Activated CD8-positive, alpha-beta T cell treated with anti-CD3 and anti-CD28 coated beads for 36 hours (primary cell): ENCODE measurements around the gene ME3. TPM values are rescaled to one million over a fixed set of nuclear protein-coding genes. Genes with fewer than 3 reads are reported as not detected.
"Not testable (repeated sequence)": the region's sequence is repeated elsewhere in the genome, so short reads cannot be mapped to it uniquely, and the experiment has no call there.

Experiments used
- ATAC-seq: fragments of 200-7000 bp; cut with Tn5 transposase; one replicate; pipeline ENCODE4 v1.10.0; 2021; ENCODE audit warnings: mild to moderate bottlenecking, moderate library complexity
- CTCF ChIA-PET: fragments of 350-600 bp; sonication (Branson Sonifier 250); formaldehyde crosslinking; loops from one replicate; lab custom pipeline; 2021; ENCODE audit warnings: antibody characterized with exemption; lab: Charles Lee
- POLR2A ChIA-PET: fragments of 350-600 bp; sonication (Branson Sonifier 250); formaldehyde crosslinking; loops from one replicate; lab custom pipeline; 2021; ENCODE audit warnings: antibody characterized with exemption; lab: Charles Lee
- DNase-seq: peaks from one replicate; pipeline ENCODE4 v3.0.0-alpha.2; 2020
- H3K27ac Mint-ChIP-seq: one replicate; pipeline ENCODE4 v1.8.0; 2021; ENCODE audit warnings: mild to moderate bottlenecking, mixed read lengths
- H3K27me3 Mint-ChIP-seq: one replicate; pipeline ENCODE4 v1.8.0; 2021; ENCODE audit warnings: mixed read lengths
- H3K36me3 Mint-ChIP-seq: one replicate; pipeline ENCODE4 v1.8.0; 2021; ENCODE audit warnings: low read depth, mixed read lengths
- H3K4me1 Mint-ChIP-seq: one replicate; pipeline ENCODE4 v1.8.0; 2021; ENCODE audit warnings: low read depth, mixed read lengths
- H3K4me3 Mint-ChIP-seq: one replicate; pipeline ENCODE4 v1.8.0; 2021; ENCODE audit warnings: mild to moderate bottlenecking, moderate library complexity, mixed read lengths
- H3K9me3 Mint-ChIP-seq: one replicate; pipeline ENCODE4 v1.8.0; 2021; ENCODE audit warnings: mixed read lengths
- intact Hi-C: fragments of 100-400 bp; cut with micrococcal nuclease; formaldehyde crosslinking; loops from one replicate; pipeline ENCODE4 v1.10.0; 2022
- total RNA-seq, 2 experiments: library from RNA; stranded (reverse); gene quantifications; one replicate each; pipeline ENCODE4 v1.2.3, GENCODE V29; 2021
- TF ChIP-seq, protein P1 (sequence below): fragments of 200-600 bp; IDR thresholded peaks from one replicate; pipeline ENCODE4 v1.8.0; 2022; ENCODE audit warnings: antibody characterized with exemption, mild to moderate bottlenecking

The ME3 gene
- total RNA-seq, 2 experiments from 2014 or later = 5.0 to 6.2 TPM

DNA sequence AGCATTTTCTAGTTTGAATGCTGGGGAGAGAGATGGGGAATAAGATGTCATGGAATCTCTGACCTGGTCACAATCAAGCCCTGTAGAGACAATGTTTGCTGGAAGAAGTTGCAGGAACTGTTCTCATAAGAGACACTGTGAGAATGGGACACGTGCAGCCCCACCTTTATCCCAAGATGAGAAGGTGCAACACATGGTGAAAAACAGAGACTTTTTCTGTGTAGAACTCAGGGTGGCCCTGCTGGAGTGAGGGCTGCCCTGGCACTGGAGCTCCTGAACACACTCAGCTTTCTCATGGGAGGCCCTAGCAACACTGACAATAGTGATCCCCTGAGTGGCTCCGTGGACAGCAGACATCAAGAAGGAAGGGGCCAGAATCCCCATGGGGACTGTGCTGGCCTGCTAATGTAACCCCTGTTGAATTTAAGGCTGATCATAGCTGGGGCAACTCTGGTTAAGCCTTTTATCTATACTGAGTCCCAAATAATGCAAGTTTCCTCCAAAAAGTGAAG, 106.6 kb downstream of the ME3 start:
- no peaks in the 10 kb centered on the region for H3K27me3 Mint-ChIP-seq
- no peak overlapping the region for H3K4me3 Mint-ChIP-seq
- H3K4me1 Mint-ChIP-seq = no peaks in the 10 kb centered on the region
- no peak overlapping the region for H3K27ac Mint-ChIP-seq
- no peaks in the 10 kb centered on the region for H3K36me3 Mint-ChIP-seq
- TF ChIP-seq, protein P1, sequence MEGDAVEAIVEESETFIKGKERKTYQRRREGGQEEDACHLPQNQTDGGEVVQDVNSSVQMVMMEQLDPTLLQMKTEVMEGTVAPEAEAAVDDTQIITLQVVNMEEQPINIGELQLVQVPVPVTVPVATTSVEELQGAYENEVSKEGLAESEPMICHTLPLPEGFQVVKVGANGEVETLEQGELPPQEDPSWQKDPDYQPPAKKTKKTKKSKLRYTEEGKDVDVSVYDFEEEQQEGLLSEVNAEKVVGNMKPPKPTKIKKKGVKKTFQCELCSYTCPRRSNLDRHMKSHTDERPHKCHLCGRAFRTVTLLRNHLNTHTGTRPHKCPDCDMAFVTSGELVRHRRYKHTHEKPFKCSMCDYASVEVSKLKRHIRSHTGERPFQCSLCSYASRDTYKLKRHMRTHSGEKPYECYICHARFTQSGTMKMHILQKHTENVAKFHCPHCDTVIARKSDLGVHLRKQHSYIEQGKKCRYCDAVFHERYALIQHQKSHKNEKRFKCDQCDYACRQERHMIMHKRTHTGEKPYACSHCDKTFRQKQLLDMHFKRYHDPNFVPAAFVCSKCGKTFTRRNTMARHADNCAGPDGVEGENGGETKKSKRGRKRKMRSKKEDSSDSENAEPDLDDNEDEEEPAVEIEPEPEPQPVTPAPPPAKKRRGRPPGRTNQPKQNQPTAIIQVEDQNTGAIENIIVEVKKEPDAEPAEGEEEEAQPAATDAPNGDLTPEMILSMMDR = no peak
- intact Hi-C loops = no loop called here
- DNase-seq (no peak), ATAC-seq (no peak)
- POLR2A ChIA-PET = no interaction called here
- CTCF ChIA-PET = interaction anchor here (0.6 to 1.6 kb wide), 2 partner anchors 42 to 1252 kb away, joined by 3 read pairs; no protein-coding TSS in a partner anchor
- peaks cover 2% of the 10 kb centered on the region for H3K9me3 Mint-ChIP-seq

- no peaks in the 10 kb centered on the region for H3K27me3 Mint-ChIP-seq
- no peak overlapping the region for H3K4me3 Mint-ChIP-seq
- H3K4me1 Mint-ChIP-seq = no peaks in the 10 kb centered on the region
- TF ChIP-seq, protein P1 = no peak
- intact Hi-C loops = no loop called here
- ATAC-seq (no peak), DNase-seq (no peak)
- peaks cover 2% of the 10 kb centered on the region for H3K9me3 Mint-ChIP-seq
- H3K27ac Mint-ChIP-seq = no peak overlapping the region
- CTCF ChIA-PET = no interaction called here
- POLR2A ChIA-PET = no interaction called here
- no peaks in the 10 kb centered on the region for H3K36me3 Mint-ChIP-seq
Measured at GRCh38 chr11:86565388-86565787, 107.0 kb downstream of the ME3 start.

DNA sequence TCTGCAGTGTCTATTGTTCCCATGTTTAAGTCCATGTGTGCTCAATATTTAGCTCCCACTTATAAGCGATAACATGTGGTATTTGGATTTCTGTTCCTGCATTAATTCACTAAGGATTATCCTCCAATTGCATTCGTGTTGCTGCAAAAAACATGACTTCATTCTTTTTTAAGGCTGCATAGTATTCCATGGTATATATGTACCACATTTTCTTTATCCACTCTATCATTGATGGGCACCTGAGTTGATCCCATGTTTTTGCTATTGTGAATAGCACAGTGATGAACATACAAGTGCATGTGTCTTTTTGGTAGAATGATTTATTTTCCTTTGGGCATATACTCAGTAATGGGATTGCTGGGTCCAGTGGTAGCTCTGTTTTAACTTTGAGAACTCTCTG, 109.6 kb downstream of the ME3 start:
- intact Hi-C loops, H3K9me3 Mint-ChIP-seq, H3K36me3 Mint-ChIP-seq, DNase-seq, H3K4me3 Mint-ChIP-seq, POLR2A ChIA-PET, ATAC-seq, H3K4me1 Mint-ChIP-seq, CTCF ChIA-PET, H3K27me3 Mint-ChIP-seq, H3K27ac Mint-ChIP-seq: not testable (repeated sequence)

GRCh38 chr11:86559311-86559945, 113.0 kb downstream of the ME3 start:
- no peaks in the 10 kb centered on the region for H3K4me1 Mint-ChIP-seq
- H3K9me3 Mint-ChIP-seq = no peaks in the 10 kb centered on the region
- intact Hi-C loops = no loop called here
- ChIA-PET CTCF (no interaction called here), POLR2A (no interaction called here)
- H3K27ac Mint-ChIP-seq = no peak overlapping the region
- no peaks in the 10 kb centered on the region for H3K27me3 Mint-ChIP-seq
- TF ChIP-seq, protein P1 = no peak
- H3K4me3 Mint-ChIP-seq = no peak overlapping the region
- H3K36me3 Mint-ChIP-seq = no peaks in the 10 kb centered on the region
- DNase-seq (no peak), ATAC-seq (no peak)

DNA sequence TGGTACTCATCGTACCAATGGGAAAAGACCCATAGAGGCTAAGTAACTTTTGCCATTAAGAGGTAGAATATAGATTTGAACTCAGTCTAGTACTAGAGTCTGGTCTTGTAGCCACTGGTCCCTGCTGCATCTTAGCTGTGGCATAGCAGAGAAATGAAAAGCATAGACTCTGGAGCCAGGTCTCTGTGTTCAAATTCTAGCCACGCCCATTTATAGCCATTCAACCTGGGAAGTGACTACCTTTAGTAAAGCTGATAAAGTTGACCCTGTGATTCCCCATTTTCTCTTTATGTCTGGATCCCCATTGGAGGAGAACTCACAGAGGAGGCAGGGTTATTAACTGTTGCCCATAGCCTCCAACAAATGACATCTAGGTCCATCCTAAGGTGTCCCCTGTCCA, 113.6 kb downstream of the ME3 start:
- no peaks in the 10 kb centered on the region for H3K9me3 Mint-ChIP-seq
- H3K4me3 Mint-ChIP-seq = no peak overlapping the region
- TF ChIP-seq, protein P1 = no peak
- POLR2A ChIA-PET = no interaction called here
- CTCF ChIA-PET = no interaction called here
- intact Hi-C loops = no loop called here
- H3K4me1 Mint-ChIP-seq = no peaks in the 10 kb centered on the region
- no peaks in the 10 kb centered on the region for H3K27me3 Mint-ChIP-seq
- ATAC-seq = no peak
- no peak overlapping the region for H3K27ac Mint-ChIP-seq
- no peak for DNase-seq
- H3K36me3 Mint-ChIP-seq = no peaks in the 10 kb centered on the region
